A673 (cell line): ENCODE data around the gene SLC32A1.

Experiments used
- EZH2 ChIP-seq: fragments of 200-600 bp; sonication (generic); IDR thresholded peaks from 2 replicates; pipeline ENCODE4 v1.6.1; 2017; ENCODE audit warnings: borderline replicate concordance, low read depth, mild to moderate bottlenecking, mixed read lengths, antibody characterized with exemption, low read length; ENCODE audit not compliant: poor library complexity, severe bottlenecking
- TF ChIP-seq, protein P1 (sequence below): fragments of 300-800, 200-600 bp; sonication (generic); conservative IDR thresholded peaks from 2 replicates; pipeline ENCODE4 v1.5.1; 2017; ENCODE audit warnings: low read depth, mild to moderate bottlenecking, antibody characterized with exemption, low read length, moderate library complexity, mixed read lengths

GRCh38 chr20:38700141-38700540 is 24.1 kb upstream of the SLC32A1 start:
- TF ChIP-seq, protein P1, sequence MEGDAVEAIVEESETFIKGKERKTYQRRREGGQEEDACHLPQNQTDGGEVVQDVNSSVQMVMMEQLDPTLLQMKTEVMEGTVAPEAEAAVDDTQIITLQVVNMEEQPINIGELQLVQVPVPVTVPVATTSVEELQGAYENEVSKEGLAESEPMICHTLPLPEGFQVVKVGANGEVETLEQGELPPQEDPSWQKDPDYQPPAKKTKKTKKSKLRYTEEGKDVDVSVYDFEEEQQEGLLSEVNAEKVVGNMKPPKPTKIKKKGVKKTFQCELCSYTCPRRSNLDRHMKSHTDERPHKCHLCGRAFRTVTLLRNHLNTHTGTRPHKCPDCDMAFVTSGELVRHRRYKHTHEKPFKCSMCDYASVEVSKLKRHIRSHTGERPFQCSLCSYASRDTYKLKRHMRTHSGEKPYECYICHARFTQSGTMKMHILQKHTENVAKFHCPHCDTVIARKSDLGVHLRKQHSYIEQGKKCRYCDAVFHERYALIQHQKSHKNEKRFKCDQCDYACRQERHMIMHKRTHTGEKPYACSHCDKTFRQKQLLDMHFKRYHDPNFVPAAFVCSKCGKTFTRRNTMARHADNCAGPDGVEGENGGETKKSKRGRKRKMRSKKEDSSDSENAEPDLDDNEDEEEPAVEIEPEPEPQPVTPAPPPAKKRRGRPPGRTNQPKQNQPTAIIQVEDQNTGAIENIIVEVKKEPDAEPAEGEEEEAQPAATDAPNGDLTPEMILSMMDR, result no peak
- TF ChIP-seq EZH2, result no peak
